HAP-1 (cell line): Measurements from ENCODE around the gene NLGN4Y.

Experiments
- DNase-seq, 2 experiments: peaks; one replicate each; pipeline ENCODE4 v3.0.0-alpha.2; 2016 to 2020; ENCODE audit warnings: low spot score in 2 of 2
- H3K27me3 ChIP-seq: fragments of 250-450 bp; sonication (Bioruptor Pico); 2 replicates; pipeline ENCODE4 v1.5.1; 2020; ENCODE audit warnings: low read depth, mild to moderate bottlenecking, moderate library complexity
- H3K36me3 ChIP-seq: fragments of 250-450 bp; sonication (Bioruptor Pico); replicated peaks from 2 replicates; pipeline ENCODE4 v1.5.1; 2020; ENCODE audit warnings: mild to moderate bottlenecking
- H3K4me1 ChIP-seq: fragments of 250-450 bp; sonication (Bioruptor Pico); 2 replicates; pipeline ENCODE4 v1.5.1; 2020; ENCODE audit warnings: mild to moderate bottlenecking
- H3K4me3 ChIP-seq: fragments of 250-450 bp; sonication (Bioruptor Pico); 2 replicates; pipeline ENCODE4 v1.5.1; 2020; ENCODE audit warnings: mild to moderate bottlenecking, moderate library complexity
- H3K9me3 ChIP-seq: fragments of 250-450 bp; sonication (Bioruptor Pico); 2 replicates; pipeline ENCODE4 v1.5.1; 2020; ENCODE audit warnings: mild to moderate bottlenecking, moderate library complexity
- in situ Hi-C: fragments of 300-500 bp; cut with MboI; formaldehyde crosslinking; loops from 3 replicates; pipeline ENCODE4 v1.14.3; 2020; ENCODE audit warnings: low sequenced_read_pairs, inconsistent platforms, mixed read lengths

NLGN4Y gene

GRCh38 chrY:14617625-14618024 lies 93.3 kb downstream of the NLGN4Y start:
- H3K4me1 ChIP-seq: no peaks in the 10 kb centered on the region
- no peak for DNase-seq
- in situ Hi-C loops: no loop called here
- no peak overlapping the region for H3K4me3 ChIP-seq
- H3K9me3 ChIP-seq: no peaks in the 10 kb centered on the region
- H3K27me3 ChIP-seq: no peaks in the 10 kb centered on the region
- no peaks in the 10 kb centered on the region for H3K36me3 ChIP-seq

DNA sequence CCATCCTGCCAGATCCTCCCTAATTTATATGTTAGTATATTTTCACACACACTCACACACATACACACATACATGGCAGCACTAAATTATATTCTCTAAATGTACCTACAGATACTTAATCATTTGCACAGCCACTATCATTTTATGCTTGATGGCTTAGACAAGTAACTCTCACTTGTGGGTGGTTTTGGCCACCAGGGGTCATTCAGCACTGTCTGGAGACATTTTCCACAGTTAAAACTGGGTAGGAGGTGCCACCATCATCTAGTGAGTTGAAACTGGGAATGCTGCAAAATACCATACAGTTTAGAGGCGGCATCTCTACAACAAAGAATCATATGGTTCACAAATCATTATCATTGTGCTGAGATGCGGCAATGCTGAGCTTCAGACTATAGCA lies 94.2 kb downstream of the NLGN4Y start:
- Histone ChIP-seq H3K4me3 (no peak overlapping the region), H3K9me3 (no peaks in the 10 kb centered on the region), H3K36me3 (no peaks in the 10 kb centered on the region), H3K27me3 (no peaks in the 10 kb centered on the region), H3K4me1 (no peaks in the 10 kb centered on the region)
- DNase-seq: no peak
- in situ Hi-C loops: no loop called here

DNA sequence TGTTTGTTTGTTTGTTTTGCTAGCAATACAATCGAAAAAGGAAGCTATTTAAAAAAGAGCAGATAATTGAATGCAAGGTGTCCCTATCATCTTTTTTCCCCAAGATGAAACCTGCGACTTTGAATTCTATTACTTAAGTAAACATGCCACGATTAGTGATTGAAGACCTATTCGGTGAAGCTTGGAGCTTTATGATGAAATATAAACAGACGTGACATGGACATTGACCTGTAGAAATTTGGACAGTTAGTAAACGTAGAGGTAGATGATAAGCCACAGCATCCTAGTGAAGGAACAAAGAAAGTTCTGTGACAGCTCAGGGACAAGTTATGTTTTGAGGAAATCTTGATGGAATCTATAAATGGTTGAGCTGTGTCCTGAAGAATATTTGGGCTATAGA lies 103.9 kb downstream of the NLGN4Y start:
- no peaks in the 10 kb centered on the region for H3K9me3 ChIP-seq
- H3K4me1 ChIP-seq: no peaks in the 10 kb centered on the region
- H3K36me3 ChIP-seq: no peaks in the 10 kb centered on the region
- DNase-seq: no peak
- in situ Hi-C loops: no loop called here
- no peaks in the 10 kb centered on the region for H3K27me3 ChIP-seq
- no peak overlapping the region for H3K4me3 ChIP-seq

GRCh38 chrY:14631676-14632075 lies 107.3 kb downstream of the NLGN4Y start:
- no peaks in the 10 kb centered on the region for H3K27me3 ChIP-seq
- in situ Hi-C loops: no loop called here
- DNase-seq: no peak
- H3K36me3 ChIP-seq: no peaks in the 10 kb centered on the region
- H3K4me1 ChIP-seq: no peaks in the 10 kb centered on the region
- H3K9me3 ChIP-seq: no peaks in the 10 kb centered on the region
- no peak overlapping the region for H3K4me3 ChIP-seq

DNA sequence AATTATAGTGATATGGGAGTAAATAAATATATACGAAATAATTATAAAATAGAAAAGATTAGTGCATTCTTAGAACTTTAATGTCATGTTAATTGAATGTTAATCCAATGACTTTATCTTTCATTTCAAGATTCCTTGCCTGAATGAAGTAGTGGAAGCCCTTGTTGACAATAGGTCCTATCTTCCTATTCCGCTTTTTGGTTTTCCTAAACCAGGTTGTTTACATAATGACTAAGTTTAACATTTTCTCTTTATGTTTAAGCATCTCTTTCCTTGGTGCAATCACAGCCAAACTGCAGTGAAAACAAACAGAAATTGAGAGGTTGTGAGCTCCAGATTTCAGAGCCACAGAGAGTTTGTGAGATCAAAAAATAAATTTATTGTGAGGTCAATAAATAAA lies 109.4 kb downstream of the NLGN4Y start:
- Histone ChIP-seq H3K9me3 (no peaks in the 10 kb centered on the region), H3K27me3 (no peaks in the 10 kb centered on the region), H3K4me3 (no peak overlapping the region), H3K36me3 (no peaks in the 10 kb centered on the region), H3K4me1 (no peaks in the 10 kb centered on the region)
- in situ Hi-C loops: no loop called here
- DNase-seq: no peak

GRCh38 chrY:14634954-14635353 lies 110.6 kb downstream of the NLGN4Y start:
- no peak for DNase-seq
- no peaks in the 10 kb centered on the region for H3K27me3 ChIP-seq
- no peaks in the 10 kb centered on the region for H3K36me3 ChIP-seq
- no peaks in the 10 kb centered on the region for H3K9me3 ChIP-seq
- in situ Hi-C loops: no loop called here
- no peak overlapping the region for H3K4me3 ChIP-seq
- H3K4me1 ChIP-seq: no peaks in the 10 kb centered on the region

GRCh38 chrY:14637551-14637950 lies 113.2 kb downstream of the NLGN4Y start:
- Histone ChIP-seq H3K27me3 (no peaks in the 10 kb centered on the region), H3K4me1 (no peaks in the 10 kb centered on the region), H3K4me3 (no peak overlapping the region), H3K9me3 (no peaks in the 10 kb centered on the region), H3K36me3 (no peaks in the 10 kb centered on the region)
- no peak for DNase-seq
- in situ Hi-C loops: no loop called here

- Histone ChIP-seq H3K9me3 (no peaks in the 10 kb centered on the region), H3K27me3 (no peaks in the 10 kb centered on the region), H3K4me3 (no peak overlapping the region), H3K36me3 (no peaks in the 10 kb centered on the region), H3K4me1 (no peaks in the 10 kb centered on the region)
- in situ Hi-C loops: no loop called here
- no peak for DNase-seq
These were observed 117.5 kb downstream of the NLGN4Y start for GRCh38 chrY:14641853-14642252.

- in situ Hi-C loops: no loop called here
- H3K9me3 ChIP-seq: no peaks in the 10 kb centered on the region
- no peaks in the 10 kb centered on the region for H3K27me3 ChIP-seq
- no peaks in the 10 kb centered on the region for H3K4me1 ChIP-seq
- no peak for DNase-seq
- H3K36me3 ChIP-seq: no peaks in the 10 kb centered on the region
- H3K4me3 ChIP-seq: no peak overlapping the region
These were observed 120.0 kb downstream of the NLGN4Y start for GRCh38 chrY:14644157-14644952.

- no peaks in the 10 kb centered on the region for H3K9me3 ChIP-seq
- no peaks in the 10 kb centered on the region for H3K4me1 ChIP-seq
- H3K27me3 ChIP-seq: no peaks in the 10 kb centered on the region
- in situ Hi-C loops: no loop called here
- no peak for DNase-seq
- no peak overlapping the region for H3K4me3 ChIP-seq
- H3K36me3 ChIP-seq: no peaks in the 10 kb centered on the region
These were observed 154.9 kb downstream of the NLGN4Y start for GRCh38 chrY:14679181-14679580.

DNA sequence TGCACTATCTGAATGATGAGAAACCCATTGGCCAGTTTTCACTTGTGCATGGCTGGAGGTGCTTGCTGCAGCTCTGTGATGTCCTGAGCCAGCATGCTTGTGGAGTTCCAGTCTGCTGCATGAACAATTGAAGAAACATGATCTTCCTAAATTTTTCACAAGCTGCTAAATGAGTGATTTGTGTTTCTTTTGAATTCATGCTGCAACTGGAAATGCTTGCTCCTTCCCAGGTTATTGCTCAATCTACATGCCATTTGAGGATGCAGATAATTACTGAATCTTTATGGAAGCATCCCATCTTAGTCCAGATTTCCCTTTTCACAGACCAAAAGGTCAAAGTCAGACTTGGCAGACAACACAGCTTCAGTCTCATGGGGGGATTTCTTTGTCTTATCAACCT lies 170.2 kb downstream of the NLGN4Y start:
- in situ Hi-C loops: no loop called here
- Histone ChIP-seq H3K4me1 (no peaks in the 10 kb centered on the region), H3K4me3 (no peak overlapping the region), H3K27me3 (no peaks in the 10 kb centered on the region), H3K9me3 (no peaks in the 10 kb centered on the region), H3K36me3 (no peaks in the 10 kb centered on the region)
- no peak for DNase-seq

DNA sequence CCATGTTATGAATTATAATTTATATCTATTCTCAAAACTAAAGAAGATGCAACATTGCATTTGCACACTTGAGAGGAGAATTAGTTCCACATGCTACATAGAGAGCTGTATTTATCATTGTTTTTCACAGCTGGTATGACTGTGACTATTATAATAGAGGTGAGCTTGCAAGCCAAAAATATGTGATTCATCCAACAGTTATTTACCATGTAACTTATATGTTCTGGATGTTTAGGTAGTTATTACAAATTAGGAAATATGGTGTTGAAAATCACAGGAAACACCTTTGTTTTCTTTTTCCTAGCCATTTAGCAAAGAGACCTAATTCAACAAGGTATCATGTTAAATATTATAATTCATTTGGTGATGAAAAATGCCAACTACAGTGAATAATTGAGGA lies 183.8 kb downstream of the NLGN4Y start:
- in situ Hi-C loops: no loop called here
- H3K36me3 ChIP-seq: no peaks in the 10 kb centered on the region
- H3K4me1 ChIP-seq: no peaks in the 10 kb centered on the region
- DNase-seq: no peak
- no peaks in the 10 kb centered on the region for H3K9me3 ChIP-seq
- H3K4me3 ChIP-seq: no peak overlapping the region
- no peaks in the 10 kb centered on the region for H3K27me3 ChIP-seq

DNA sequence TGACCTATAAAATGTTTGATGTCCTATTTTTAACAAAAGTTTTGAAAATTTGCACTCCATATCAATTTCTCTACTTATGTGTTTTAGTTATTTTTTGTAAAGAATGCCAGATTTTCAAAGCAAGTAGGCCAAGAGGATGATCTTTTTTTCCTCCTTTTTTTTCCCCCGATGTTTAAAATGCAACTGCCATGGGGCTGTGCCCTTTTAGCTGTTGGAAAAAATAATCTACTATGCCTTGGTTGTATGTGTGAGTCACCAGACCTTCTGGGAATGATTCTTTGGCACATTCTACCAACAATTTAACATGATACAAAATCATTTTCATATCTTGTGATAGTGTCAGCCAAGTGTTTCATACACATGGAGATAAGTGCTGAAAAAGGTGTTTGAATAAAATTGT lies 217.3 kb downstream of the NLGN4Y start:
- no peak for DNase-seq
- Histone ChIP-seq H3K27me3 (no peaks in the 10 kb centered on the region), H3K36me3 (no peaks in the 10 kb centered on the region), H3K4me3 (no peak overlapping the region), H3K9me3 (no peaks in the 10 kb centered on the region), H3K4me1 (no peaks in the 10 kb centered on the region)
- in situ Hi-C loops: no loop called here

DNA sequence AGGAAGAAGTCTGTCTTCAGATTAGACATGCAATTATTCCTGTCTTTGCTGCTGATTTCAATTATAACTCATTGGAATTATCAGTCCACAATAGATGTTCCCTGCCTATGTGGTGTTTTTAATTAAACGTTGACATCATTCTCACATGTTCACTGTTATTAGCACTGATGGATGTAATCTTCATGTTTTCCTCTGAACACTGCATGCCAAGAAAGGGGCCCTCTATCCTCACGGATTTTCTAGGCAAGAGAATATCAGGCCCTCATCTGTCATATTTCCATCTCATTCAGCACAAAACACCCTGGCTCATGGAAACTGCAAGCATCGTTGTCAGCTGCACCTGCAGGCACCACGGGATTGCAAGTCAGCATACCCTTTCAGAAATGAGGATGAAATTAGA lies 224.0 kb downstream of the NLGN4Y start:
- no peak overlapping the region for H3K4me3 ChIP-seq
- no peaks in the 10 kb centered on the region for H3K27me3 ChIP-seq
- no peaks in the 10 kb centered on the region for H3K9me3 ChIP-seq
- H3K36me3 ChIP-seq: no peaks in the 10 kb centered on the region
- in situ Hi-C loops: no loop called here
- no peak for DNase-seq
- H3K4me1 ChIP-seq: no peaks in the 10 kb centered on the region

DNA sequence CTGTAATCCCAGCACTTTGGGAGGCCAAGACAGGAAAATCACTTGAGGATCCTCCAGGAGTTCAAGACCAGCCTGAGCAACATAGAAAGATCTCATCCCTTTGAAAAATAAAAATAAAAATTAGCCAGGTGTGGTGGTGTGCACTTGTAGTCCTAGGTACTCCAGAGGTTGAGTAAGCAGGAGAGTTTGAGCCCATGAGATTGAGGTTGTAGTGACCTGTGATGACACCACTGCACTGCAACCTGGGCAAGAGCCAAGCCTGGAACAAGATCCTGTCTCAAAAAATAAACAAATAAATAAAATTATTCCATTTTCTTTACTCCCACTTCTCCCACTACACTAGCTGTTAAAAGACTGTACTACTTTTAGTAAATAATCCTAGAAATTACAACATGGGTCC lies 231.2 kb downstream of the NLGN4Y start:
- Histone ChIP-seq H3K9me3 (no peaks in the 10 kb centered on the region), H3K36me3 (no peaks in the 10 kb centered on the region), H3K27me3 (no peaks in the 10 kb centered on the region), H3K4me1 (no peaks in the 10 kb centered on the region), H3K4me3 (no peak overlapping the region)
- no peak for DNase-seq
- in situ Hi-C loops: no loop called here
